ENCODE measurements around the gene VWF.

DNA sequence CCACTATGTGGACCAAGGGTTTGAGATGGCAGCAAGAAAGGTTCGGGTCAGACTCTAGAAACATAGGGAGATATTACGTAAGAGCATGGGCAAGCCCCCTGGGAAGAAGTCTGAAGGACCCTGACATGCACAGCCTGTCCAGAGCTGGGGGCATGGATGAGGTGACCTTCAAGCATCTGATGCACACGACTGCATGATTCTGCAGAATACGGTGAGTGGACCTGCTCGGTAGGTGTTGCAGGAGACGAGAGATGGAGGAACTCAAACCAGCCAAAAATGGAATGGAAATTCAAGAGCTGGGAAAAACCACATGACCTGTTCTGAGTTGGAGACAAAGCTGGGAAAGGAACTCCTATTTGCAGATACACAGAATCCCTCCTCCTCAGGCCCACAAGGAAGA is 223.1 kb downstream of the VWF start:
- TF ChIP-seq, protein P1, sequence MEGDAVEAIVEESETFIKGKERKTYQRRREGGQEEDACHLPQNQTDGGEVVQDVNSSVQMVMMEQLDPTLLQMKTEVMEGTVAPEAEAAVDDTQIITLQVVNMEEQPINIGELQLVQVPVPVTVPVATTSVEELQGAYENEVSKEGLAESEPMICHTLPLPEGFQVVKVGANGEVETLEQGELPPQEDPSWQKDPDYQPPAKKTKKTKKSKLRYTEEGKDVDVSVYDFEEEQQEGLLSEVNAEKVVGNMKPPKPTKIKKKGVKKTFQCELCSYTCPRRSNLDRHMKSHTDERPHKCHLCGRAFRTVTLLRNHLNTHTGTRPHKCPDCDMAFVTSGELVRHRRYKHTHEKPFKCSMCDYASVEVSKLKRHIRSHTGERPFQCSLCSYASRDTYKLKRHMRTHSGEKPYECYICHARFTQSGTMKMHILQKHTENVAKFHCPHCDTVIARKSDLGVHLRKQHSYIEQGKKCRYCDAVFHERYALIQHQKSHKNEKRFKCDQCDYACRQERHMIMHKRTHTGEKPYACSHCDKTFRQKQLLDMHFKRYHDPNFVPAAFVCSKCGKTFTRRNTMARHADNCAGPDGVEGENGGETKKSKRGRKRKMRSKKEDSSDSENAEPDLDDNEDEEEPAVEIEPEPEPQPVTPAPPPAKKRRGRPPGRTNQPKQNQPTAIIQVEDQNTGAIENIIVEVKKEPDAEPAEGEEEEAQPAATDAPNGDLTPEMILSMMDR (IDR thresholded peaks at IDR 0.05) = no peak
- TF ChIP-seq POLR2A (IDR thresholded peaks at IDR 0.05) = no peak

All from heart left ventricle (tissue), 13 donors.